ENCODE measurements around the gene PPP1R14C.

DNA sequence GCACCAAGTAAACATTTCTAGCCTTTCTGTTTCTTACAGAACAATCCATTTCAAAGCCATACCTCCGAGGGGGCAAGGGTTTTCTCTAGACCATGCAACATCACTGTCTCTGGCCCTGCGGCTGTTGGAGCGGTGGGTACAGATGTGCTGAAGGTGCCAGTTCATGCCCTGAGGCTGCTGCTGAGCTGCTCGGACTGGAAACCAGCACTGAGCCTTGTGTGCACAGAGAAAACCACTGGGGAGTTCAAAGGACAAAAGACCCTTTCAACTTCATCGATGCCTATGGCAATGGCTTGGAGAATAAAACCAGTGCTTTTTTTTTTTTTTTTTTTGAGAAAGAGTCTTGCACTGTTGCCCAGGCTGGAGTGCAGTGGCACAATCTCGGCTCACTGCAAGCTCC, 132.6 kb downstream of the PPP1R14C start:
- TF ChIP-seq EZH2 (IDR thresholded peaks at IDR 0.05; ENCODE audit: low read length, missing control alignments): no peak
- TF ChIP-seq, protein P1, sequence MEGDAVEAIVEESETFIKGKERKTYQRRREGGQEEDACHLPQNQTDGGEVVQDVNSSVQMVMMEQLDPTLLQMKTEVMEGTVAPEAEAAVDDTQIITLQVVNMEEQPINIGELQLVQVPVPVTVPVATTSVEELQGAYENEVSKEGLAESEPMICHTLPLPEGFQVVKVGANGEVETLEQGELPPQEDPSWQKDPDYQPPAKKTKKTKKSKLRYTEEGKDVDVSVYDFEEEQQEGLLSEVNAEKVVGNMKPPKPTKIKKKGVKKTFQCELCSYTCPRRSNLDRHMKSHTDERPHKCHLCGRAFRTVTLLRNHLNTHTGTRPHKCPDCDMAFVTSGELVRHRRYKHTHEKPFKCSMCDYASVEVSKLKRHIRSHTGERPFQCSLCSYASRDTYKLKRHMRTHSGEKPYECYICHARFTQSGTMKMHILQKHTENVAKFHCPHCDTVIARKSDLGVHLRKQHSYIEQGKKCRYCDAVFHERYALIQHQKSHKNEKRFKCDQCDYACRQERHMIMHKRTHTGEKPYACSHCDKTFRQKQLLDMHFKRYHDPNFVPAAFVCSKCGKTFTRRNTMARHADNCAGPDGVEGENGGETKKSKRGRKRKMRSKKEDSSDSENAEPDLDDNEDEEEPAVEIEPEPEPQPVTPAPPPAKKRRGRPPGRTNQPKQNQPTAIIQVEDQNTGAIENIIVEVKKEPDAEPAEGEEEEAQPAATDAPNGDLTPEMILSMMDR (conservative IDR thresholded peaks at IDR 0.05 in 1 of 2, IDR thresholded peaks at IDR 0.05 in 1 of 2; ENCODE audit: low read depth in 1 of 2, low read length in 2 of 2): no peak

All from fibroblast of lung (primary cell).